RPMI7951 (cell line): ENCODE measurements around the gene AGBL1. TPM values are rescaled to one million over a fixed set of nuclear protein-coding genes. Genes with fewer than 3 reads are reported as not detected.

Experiments used
- DNase-seq: peaks from one replicate; pipeline ENCODE4 v3.0.0-alpha.2; 2012; ENCODE audit warnings: low read depth
- total RNA-seq: library from RNA; depleted of rRNA; stranded (reverse); fragments of >200 nt; shearing (Covaris generic); gene quantifications from 2 replicates; pipeline ENCODE4 v1.2.3, GENCODE V29; 2014

AGBL1 gene
- total RNA-seq, 1 experiment from 2014 or later: not detected

DNA sequence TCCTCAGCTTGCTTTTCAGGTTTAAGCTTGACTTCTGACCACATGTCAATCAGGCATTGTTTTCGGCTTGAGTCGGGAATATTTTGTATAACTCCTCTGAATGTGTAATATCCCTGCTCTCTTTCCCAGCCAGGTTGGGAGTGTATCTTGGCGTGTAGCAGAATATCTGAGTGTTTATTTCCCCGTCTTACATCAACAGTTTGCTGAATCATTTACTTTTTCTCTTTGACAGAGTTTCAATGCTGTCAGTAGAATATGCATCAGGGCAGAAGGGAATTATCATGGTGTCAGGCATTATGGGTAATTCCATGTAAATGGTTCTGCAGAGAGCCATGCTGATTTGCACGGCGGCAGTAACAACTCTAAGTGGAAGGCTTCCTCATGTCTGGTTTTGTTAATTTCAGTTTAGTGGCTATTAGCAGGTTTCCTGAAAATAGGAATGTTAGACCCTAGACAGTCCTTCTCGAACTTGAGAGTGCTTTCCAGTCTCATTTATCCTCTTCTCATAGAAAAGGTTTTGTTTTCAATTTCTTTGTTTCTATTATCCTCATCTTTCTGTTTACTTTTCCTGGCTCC is 566.3 kb downstream of the AGBL1 start:
- peak; percentile 40 for DNase-seq

- no peak for DNase-seq
These were observed 568.3 kb downstream of the AGBL1 start for GRCh38 chr15:86647810-86648440.

GRCh38 chr15:86649277-86649676 is 569.6 kb downstream of the AGBL1 start:
- DNase-seq: no peak

GRCh38 chr15:86650094-86650493 is 570.4 kb downstream of the AGBL1 start:
- DNase-seq: peak; percentile 66

GRCh38 chr15:86653344-86654197 is 573.9 kb downstream of the AGBL1 start:
- no peak for DNase-seq

DNA sequence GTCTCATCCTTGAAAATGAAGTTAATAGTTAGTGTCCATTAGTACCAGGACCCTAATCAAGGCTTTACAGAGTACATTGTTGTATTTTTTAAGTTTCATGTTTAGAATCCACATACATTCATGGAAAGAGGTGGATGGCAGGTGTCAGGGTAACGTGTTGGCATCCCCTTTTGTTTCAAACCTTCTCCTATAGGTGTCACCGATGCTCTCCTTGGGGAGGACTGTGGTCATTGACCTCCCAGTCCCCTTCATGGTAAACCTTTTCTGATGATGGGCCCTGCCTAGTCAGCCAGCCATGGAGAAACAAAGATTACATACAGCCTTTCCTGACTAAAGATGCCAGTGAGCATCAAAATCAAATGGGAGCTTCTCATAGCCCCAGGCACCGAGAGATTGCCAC is 574.8 kb downstream of the AGBL1 start:
- no peak for DNase-seq

GRCh38 chr15:86657305-86657704 is 577.6 kb downstream of the AGBL1 start:
- no peak for DNase-seq

- no peak for DNase-seq
These were observed 580.2 kb downstream of the AGBL1 start for GRCh38 chr15:86659724-86660411.

GRCh38 chr15:86661580-86661979 is 581.9 kb downstream of the AGBL1 start:
- DNase-seq: no peak

DNA sequence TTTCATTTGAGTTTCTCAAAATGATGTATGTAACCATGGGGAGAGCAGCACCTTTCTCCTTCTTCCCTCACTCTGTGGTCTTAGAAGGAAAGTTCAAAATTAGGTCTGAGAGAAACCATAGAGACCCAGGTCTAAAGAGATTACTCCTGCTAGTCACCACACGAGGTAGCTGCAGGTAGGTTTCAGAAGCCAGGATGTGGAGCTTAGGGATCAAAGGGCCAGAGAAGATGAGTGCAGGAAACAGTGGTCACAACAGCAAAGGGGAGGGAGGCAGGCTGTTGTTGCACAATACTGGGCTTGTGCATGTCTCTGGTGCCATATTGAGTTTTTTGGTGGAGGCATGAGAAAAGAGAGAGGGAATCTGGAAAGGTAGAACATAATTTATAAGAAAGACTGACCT is 583.6 kb downstream of the AGBL1 start:
- no peak for DNase-seq

DNA sequence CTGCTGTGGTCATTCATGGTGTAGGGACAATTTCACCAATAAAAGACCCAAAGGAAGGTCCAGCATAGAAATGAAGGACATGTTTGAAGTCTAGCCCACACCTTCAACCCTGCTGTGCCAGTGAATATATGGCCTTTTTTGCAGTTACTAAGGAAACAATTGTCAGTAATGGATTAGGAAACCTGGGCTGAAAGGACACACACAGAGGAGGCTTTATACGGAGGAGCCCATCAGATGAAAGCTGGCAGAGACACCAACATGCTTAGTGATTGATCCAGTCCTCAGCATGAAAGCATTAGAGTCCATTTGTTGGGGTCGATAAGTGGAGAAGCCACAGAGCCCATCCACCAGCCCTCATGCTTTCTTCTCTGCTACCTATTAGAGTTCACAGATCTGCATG is 584.3 kb downstream of the AGBL1 start:
- DNase-seq: no peak

- DNase-seq: no peak
These were observed 584.9 kb downstream of the AGBL1 start for GRCh38 chr15:86664581-86664980.

GRCh38 chr15:86676002-86676401 is 596.3 kb downstream of the AGBL1 start:
- DNase-seq: no peak

DNA sequence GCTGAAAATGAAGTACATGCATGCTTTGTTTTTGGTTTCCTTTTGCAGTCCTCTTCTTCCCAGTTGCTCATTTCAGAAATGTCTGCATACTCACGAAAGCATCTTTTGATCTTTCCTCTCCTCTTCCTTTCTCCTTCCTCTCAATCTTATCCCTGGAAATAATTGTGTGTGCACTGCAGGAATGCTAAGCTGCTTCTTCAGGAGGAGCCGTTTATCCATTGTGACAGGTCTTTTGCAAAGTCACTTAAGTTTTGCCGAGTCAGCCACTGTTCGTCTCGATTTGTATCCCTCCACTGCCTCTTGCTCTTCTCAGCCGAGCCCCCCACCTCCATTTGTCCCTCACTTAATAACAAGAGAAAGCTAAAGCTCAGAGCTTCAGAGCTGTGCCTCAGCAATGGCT is 597.6 kb downstream of the AGBL1 start:
- DNase-seq: no peak

DNA sequence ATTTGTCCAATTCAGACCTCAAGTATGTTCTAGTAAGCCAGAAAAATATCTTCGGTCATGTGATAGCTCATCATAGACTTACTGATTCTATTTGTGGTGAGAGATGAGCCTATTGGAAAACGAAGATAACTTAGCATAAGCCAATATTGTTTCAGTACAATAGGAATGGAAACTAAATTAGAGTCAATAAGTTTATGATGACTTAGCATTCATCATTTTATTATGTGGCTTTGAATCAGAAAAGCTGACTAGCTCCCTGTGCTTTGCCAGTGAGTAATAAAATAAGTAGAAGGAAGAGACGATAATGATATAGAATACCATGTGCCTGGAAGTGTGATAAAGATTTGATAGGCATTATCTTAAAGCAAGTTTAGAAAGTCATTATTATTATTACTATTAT is 605.6 kb downstream of the AGBL1 start:
- no peak for DNase-seq

DNA sequence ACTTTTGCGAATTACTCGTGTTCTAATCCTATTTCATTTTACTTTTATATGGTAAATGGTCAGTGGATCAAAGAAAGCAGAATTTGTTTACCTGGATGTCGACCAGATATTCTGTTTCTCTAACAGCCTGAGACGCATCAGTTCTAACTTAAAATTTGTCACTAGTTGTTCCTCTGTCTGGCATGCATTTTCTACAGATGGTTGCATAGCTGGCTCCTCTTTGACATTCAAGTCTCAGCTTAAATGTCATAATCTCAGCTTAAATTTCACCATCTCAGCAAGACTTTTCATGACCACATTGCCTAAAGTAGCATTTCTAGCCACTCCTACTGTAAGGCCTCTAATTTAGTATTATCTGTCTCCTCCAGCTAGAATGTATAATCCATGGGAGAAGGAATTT is 609.3 kb downstream of the AGBL1 start:
- DNase-seq: no peak

- DNase-seq: peak; percentile 23
These were observed 610.9 kb downstream of the AGBL1 start for GRCh38 chr15:86690566-86690965.

DNA sequence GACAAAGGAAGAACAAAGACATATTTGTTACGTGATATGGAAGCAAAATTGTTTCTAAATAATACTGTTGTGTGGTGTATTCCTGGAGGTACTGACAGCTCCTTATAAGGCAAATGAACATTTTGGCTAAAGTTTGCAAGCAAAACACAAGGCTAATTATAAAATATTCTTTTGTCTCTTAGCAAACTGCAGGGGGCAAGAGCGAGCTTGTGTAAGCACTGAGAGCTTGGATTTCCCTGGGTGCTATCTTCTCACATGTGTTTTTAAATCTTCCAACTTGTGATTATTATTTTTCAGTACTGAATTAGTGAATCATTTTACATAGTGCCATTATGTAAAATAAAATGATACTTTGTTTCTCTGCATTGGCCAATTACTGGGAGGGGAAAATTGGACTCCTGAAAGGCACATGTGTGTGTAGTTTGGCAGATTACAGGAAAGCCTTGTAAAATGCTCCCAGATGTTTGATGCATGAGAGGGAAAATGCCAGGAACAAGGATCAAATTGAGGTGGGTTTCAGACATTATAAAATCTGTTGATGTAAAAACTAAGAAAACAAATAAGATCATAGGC is 611.5 kb downstream of the AGBL1 start:
- peak; percentile 14 for DNase-seq

DNA sequence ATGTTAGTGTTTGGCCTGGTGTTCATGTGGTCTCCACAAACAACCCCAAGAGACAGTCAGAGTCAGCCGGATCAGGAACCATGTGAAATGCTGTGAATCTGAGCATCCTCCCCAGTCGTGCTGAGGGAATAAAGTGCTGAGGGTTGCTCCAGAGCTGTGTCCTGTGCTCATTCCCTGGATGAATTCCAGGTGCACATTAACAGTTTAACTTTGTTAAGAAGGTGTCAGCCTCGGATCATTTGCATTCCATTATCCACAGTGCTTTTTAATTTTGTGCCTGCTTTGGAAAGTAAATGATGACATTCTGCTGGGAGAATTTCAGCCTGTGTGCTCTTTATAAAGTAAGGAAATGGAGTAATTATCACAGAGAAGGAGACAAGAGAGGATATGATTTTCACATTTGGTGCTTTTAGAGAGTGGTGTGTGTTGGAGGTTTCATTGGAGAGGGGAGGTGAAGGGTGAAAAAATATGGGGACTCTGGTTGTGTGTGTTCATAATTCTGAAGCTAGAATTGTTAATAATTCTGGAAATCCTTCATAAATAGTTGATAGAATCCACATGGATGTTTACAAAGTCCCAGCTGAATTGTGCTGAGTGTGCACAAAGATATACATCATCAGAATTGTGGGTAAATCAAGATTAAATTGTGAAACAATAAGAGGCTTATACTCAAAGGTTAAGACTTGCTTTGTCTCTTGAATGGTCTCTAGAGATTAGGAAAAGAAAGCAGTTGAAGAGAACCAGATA is 621.4 kb downstream of the AGBL1 start:
- no peak for DNase-seq

GRCh38 chr15:86701611-86701963 is 621.9 kb downstream of the AGBL1 start:
- no peak for DNase-seq

GRCh38 chr15:86706813-86707212 is 627.1 kb downstream of the AGBL1 start:
- no peak for DNase-seq
